ENCODE measurements around the gene DAPL1.
A peak's percentile ranks its signal among the peaks of the same experiment; 100 is the strongest.
"Not testable (repeated sequence)": the region's sequence is repeated elsewhere in the genome, so short reads cannot be mapped to it uniquely, and the experiment has no call there.

The DAPL1 gene

GRCh38 chr2:158825021-158825420, 29.9 kb downstream of the DAPL1 start:
- no peak for DNase-seq

GRCh38 chr2:158826965-158827364, 31.8 kb downstream of the DAPL1 start:
- DNase-seq = no peak

- DNase-seq = no peak
Observed at GRCh38 chr2:158828378-158829164, 33.5 kb downstream of the DAPL1 start.

- no peak for DNase-seq
Observed at GRCh38 chr2:158829167-158829566, 34.0 kb downstream of the DAPL1 start.

GRCh38 chr2:158830201-158830600, 35.1 kb downstream of the DAPL1 start:
- no peak for DNase-seq

- DNase-seq = no peak
Observed at GRCh38 chr2:158835431-158835830, 40.3 kb downstream of the DAPL1 start.

- DNase-seq = no peak
Observed at GRCh38 chr2:158837645-158838044, 42.5 kb downstream of the DAPL1 start.

- DNase-seq = no peak
Observed at GRCh38 chr2:158841850-158842249, 46.7 kb downstream of the DAPL1 start.

- no peak for DNase-seq
Observed at GRCh38 chr2:158845444-158845843, 50.3 kb downstream of the DAPL1 start.

- DNase-seq = peak; percentile 22
Observed at GRCh38 chr2:158845859-158846258, 50.7 kb downstream of the DAPL1 start.

- not testable (repeated sequence) for DNase-seq
Observed at GRCh38 chr2:158847526-158847925, 52.4 kb downstream of the DAPL1 start.

GRCh38 chr2:158848031-158848970, 53.2 kb downstream of the DAPL1 start:
- DNase-seq = not testable (repeated sequence)

GRCh38 chr2:158860179-158860578, 65.1 kb downstream of the DAPL1 start:
- not testable (repeated sequence) for DNase-seq

- DNase-seq = not testable (repeated sequence)
Observed at GRCh38 chr2:158861626-158862025, 66.5 kb downstream of the DAPL1 start.

- not testable (repeated sequence) for DNase-seq
Observed at GRCh38 chr2:158865469-158865868, 70.4 kb downstream of the DAPL1 start.
